ENCODE results near the gene DCHS2. TPM values are rescaled to one million over a fixed set of nuclear protein-coding genes. Genes with fewer than 3 reads are reported as not detected.
"Not testable (repeated sequence)": the region's sequence is repeated elsewhere in the genome, so short reads cannot be mapped to it uniquely, and the experiment has no call there.

Gene DCHS2
- total RNA-seq, 1 donor from 2014 or later: 18.3 TPM

DNA sequence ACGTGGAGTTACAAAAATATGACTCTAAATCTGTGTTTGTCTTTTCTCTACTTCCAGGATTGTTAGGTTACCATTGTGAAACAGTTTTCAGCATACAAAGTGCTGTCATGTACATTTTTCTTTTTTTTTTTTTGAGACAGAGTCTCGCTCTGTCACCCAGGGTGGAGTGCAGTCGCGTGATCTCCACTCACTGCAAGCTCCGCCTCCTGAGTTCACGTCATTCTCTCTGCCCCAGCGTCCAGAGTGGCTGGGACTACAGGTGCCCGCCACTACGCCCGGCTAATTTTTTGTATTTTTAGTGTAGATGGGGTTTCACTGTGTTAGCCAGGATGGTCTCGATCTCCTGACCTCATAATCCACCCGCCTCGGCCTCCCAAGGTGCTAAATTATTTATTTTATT, 274.2 kb downstream of the DCHS2 start:
- not testable (repeated sequence) for H3K27me3 ChIP-seq (ENCODE audit: control insufficient read depth in 3 of 3, insufficient read depth in 3 of 3, low read length in 3 of 3); H3K4me3 ChIP-seq (ENCODE audit: low read length in 3 of 3); H3K9ac ChIP-seq (ENCODE audit: low read depth in 1 of 3, low read length in 3 of 3); H3K36me3 ChIP-seq (ENCODE audit: control insufficient read depth in 3 of 3, insufficient read depth in 3 of 3, low read length in 3 of 3); H3K27ac ChIP-seq (ENCODE audit: low read depth, low read length); H3K4me1 ChIP-seq (ENCODE audit: control insufficient read depth in 3 of 3, insufficient read depth in 3 of 3, low read length in 3 of 3); H3K9me3 ChIP-seq (ENCODE audit: control insufficient read depth in 3 of 3, low read length in 3 of 3)

DNA sequence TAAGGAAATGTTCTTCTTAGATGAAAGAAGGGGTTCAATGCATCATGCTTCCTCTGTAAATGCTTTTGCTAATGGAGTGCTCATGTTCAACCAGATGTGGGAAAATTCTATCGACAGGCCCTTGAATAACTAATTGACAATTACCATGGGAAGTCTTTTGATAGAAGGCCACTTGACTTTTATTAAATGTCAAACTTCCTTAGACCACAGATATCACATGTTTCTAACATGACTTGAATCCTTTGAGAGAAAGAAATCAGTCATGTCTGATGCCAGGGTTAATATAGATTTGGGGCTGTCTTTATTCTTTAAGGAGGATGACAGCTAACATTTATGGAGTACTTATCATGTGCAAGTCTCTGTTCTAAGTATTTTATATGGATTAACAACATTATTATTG, 280.1 kb downstream of the DCHS2 start:
- Histone ChIP-seq H3K27me3 (ENCODE audit: control insufficient read depth in 3 of 3, insufficient read depth in 3 of 3, low read length in 3 of 3) (no peaks in the 10 kb centered on the region), H3K27ac (ENCODE audit: low read depth, low read length) (no peak overlapping the region), H3K4me1 (ENCODE audit: control insufficient read depth in 3 of 3, insufficient read depth in 3 of 3, low read length in 3 of 3) (no peaks in the 10 kb centered on the region), H3K4me3 (ENCODE audit: low read length in 3 of 3) (no peak overlapping the region), H3K9ac (ENCODE audit: low read depth in 1 of 3, low read length in 3 of 3) (no peak overlapping the region), H3K9me3 (ENCODE audit: control insufficient read depth in 3 of 3, low read length in 3 of 3) (no peaks in the 10 kb centered on the region), H3K36me3 (ENCODE audit: control insufficient read depth in 3 of 3, insufficient read depth in 3 of 3, low read length in 3 of 3) (no peaks in the 10 kb centered on the region)

DNA sequence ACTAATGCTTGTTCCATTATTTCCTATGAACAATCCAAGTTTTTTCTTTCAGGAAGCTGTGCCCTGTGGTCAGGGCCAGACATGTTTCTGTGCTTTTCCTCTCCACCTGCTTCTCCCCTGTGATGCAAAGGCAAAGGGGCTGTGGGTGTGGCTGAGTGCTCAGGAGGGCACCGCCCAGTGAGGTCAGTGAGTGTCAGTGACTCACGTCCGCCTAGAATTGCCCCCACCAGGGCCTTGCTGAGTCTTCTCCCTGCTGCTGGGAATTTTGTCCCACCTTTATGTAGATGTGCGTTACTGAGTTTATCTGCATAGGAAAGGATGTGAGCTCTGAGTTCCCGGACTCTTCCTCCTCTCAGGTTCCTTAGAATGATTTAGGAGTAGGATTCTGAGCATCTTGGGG, 283.2 kb downstream of the DCHS2 start:
- H3K9ac ChIP-seq (ENCODE audit: low read depth in 1 of 3, low read length in 3 of 3): no peak overlapping the region
- no peaks in the 10 kb centered on the region for H3K27me3 ChIP-seq (ENCODE audit: control insufficient read depth in 3 of 3, insufficient read depth in 3 of 3, low read length in 3 of 3)
- H3K36me3 ChIP-seq (ENCODE audit: control insufficient read depth in 3 of 3, insufficient read depth in 3 of 3, low read length in 3 of 3): no peaks in the 10 kb centered on the region
- no peaks in the 10 kb centered on the region for H3K9me3 ChIP-seq (ENCODE audit: control insufficient read depth in 3 of 3, low read length in 3 of 3)
- no peak overlapping the region for H3K27ac ChIP-seq (ENCODE audit: low read depth, low read length)
- no peaks in the 10 kb centered on the region for H3K4me1 ChIP-seq (ENCODE audit: control insufficient read depth in 3 of 3, insufficient read depth in 3 of 3, low read length in 3 of 3)
- no peak overlapping the region for H3K4me3 ChIP-seq (ENCODE audit: low read length in 3 of 3)

DNA sequence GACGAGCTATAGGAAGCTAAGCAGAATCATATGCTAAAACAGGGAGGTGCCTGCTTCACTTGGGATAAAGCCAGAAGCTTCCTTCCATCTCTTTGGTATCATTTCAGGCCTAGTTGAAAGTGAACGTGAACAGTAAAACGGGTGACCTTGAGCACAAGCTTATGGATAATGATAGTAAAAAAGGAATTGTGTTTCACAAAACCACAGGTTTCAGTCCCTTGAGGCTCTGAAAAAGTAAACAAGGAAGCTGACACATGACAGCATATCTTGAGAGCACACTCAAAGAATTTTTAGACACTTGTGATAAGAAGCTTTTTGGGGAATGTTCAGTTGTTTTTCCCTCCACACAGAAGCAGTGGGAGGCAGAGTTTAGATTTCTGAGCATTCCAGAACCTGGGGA, 286.1 kb downstream of the DCHS2 start:
- Histone ChIP-seq H3K27ac (ENCODE audit: low read depth, low read length) (no peak overlapping the region), H3K36me3 (ENCODE audit: control insufficient read depth in 3 of 3, insufficient read depth in 3 of 3, low read length in 3 of 3) (no peaks in the 10 kb centered on the region)

DNA sequence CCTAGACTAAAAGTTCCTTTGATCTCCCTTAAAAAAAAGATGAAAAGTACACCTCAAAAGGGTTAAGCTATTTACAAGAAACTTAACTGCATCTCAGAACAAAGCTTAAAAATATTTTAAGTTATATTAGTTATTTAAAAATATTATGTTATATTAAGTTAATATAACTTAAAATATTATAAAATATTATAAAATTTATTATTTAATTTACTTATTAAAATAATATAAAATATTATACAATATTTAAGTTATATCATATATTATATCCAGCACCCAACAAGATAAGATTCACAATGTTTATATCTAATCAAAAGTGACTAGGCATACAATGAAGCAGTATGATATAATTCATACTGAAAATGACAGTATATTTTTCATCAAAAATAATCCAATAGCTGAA, 296.9 kb downstream of the DCHS2 start:
- H3K4me3 ChIP-seq (ENCODE audit: low read length in 3 of 3): no peak overlapping the region
- H3K27me3 ChIP-seq (ENCODE audit: control insufficient read depth in 3 of 3, insufficient read depth in 3 of 3, low read length in 3 of 3): no peaks in the 10 kb centered on the region
- H3K27ac ChIP-seq (ENCODE audit: low read depth, low read length): no peak overlapping the region
- H3K4me1 ChIP-seq (ENCODE audit: control insufficient read depth in 3 of 3, insufficient read depth in 3 of 3, low read length in 3 of 3): no peaks in the 10 kb centered on the region
- H3K9ac ChIP-seq (ENCODE audit: low read depth in 1 of 3, low read length in 3 of 3): no peak overlapping the region
- H3K36me3 ChIP-seq (ENCODE audit: control insufficient read depth in 3 of 3, insufficient read depth in 3 of 3, low read length in 3 of 3): no peaks in the 10 kb centered on the region
- peaks cover 0 to 3% (median 0%) of the 10 kb centered on the region in 3 donors for H3K9me3 ChIP-seq (ENCODE audit: control insufficient read depth in 3 of 3, low read length in 3 of 3)

More for the DNA sequence above, 286.1 kb downstream of the DCHS2 start:
- H3K4me3 ChIP-seq (ENCODE audit: low read length in 3 of 3): no peak overlapping the region
- H3K27me3 ChIP-seq (ENCODE audit: control insufficient read depth in 3 of 3, insufficient read depth in 3 of 3, low read length in 3 of 3): no peaks in the 10 kb centered on the region
- no peaks in the 10 kb centered on the region for H3K4me1 ChIP-seq (ENCODE audit: control insufficient read depth in 3 of 3, insufficient read depth in 3 of 3, low read length in 3 of 3)
- H3K9me3 ChIP-seq (ENCODE audit: control insufficient read depth in 3 of 3, low read length in 3 of 3): no peaks in the 10 kb centered on the region
- H3K9ac ChIP-seq (ENCODE audit: low read depth in 1 of 3, low read length in 3 of 3): no peak overlapping the region

DNA sequence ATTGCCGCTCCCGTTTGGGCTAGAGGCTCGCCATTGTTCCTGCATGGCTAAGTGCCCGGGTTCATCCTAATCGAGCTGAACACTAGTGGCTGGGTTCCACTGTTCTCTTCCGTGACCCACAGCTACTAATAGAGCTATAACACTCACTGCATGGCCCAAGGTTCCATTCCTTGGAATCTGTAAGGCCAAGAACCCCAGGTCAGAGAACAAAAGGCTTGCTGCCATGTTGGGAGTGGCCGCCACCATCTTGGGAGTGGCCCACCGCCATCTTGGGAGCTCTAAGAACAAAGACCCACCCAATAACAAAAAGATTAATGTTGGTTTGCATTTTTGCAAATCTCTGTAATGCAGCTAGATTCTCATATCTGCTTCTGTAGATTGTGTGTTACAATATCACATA, 299.0 kb downstream of the DCHS2 start:
- H3K27ac ChIP-seq (ENCODE audit: low read depth, low read length): no peak overlapping the region
- peaks cover 0 to 3% (median 0%) of the 10 kb centered on the region in 3 donors for H3K9me3 ChIP-seq (ENCODE audit: control insufficient read depth in 3 of 3, low read length in 3 of 3)
- no peak overlapping the region for H3K4me3 ChIP-seq (ENCODE audit: low read length in 3 of 3)
- H3K4me1 ChIP-seq (ENCODE audit: control insufficient read depth in 3 of 3, insufficient read depth in 3 of 3, low read length in 3 of 3): no peaks in the 10 kb centered on the region
- no peaks in the 10 kb centered on the region for H3K36me3 ChIP-seq (ENCODE audit: control insufficient read depth in 3 of 3, insufficient read depth in 3 of 3, low read length in 3 of 3)
- H3K9ac ChIP-seq (ENCODE audit: low read depth in 1 of 3, low read length in 3 of 3): no peak overlapping the region
- H3K27me3 ChIP-seq (ENCODE audit: control insufficient read depth in 3 of 3, insufficient read depth in 3 of 3, low read length in 3 of 3): no peaks in the 10 kb centered on the region

DNA sequence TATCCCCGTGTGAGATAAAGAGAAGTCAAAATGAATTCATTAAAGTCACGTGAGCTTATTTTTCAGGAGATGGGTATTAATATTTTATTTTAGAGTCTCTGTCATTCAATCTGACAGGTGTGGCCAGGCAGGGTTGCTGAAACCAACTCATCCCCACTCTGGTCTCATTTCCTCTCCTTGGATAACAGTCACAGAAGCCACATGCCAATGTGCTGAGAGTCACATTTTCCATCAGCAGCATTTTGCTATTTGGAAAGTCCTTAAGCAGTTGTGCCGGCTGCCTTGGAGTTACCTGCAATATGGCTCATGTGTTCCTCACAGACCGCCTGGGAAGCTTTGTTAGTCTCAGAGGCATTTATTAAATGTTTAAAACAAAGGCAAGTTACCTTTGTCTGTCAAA, 302.3 kb downstream of the DCHS2 start:
- Histone ChIP-seq H3K4me3 (ENCODE audit: low read length in 3 of 3) (no peak overlapping the region), H3K27ac (ENCODE audit: low read depth, low read length) (no peak overlapping the region), H3K4me1 (ENCODE audit: control insufficient read depth in 3 of 3, insufficient read depth in 3 of 3, low read length in 3 of 3) (no peaks in the 10 kb centered on the region), H3K9ac (ENCODE audit: low read depth in 1 of 3, low read length in 3 of 3) (no peak overlapping the region), H3K36me3 (ENCODE audit: control insufficient read depth in 3 of 3, insufficient read depth in 3 of 3, low read length in 3 of 3) (no peaks in the 10 kb centered on the region), H3K27me3 (ENCODE audit: control insufficient read depth in 3 of 3, insufficient read depth in 3 of 3, low read length in 3 of 3) (no peaks in the 10 kb centered on the region), H3K9me3 (ENCODE audit: control insufficient read depth in 3 of 3, low read length in 3 of 3) (no peaks in the 10 kb centered on the region)

DNA sequence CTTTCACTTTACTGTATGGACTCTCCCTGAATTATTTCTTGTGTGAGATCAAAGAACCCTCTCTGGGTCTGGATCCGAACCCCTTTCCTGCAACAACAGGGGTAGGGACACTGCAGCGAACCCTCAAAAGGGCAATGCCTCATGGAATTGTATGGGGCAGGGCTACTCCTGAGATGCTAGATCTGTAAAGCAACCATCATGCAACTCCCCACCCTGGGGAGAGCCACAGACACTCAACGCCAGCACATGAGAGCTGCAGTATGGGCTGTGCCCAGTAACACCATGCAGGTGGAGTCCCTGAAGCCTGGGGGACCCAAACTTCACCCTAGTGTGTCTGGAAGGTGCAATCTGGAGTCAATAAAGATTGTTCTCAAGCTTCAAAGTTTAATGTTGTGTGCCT, 304.7 kb downstream of the DCHS2 start:
- H3K27ac ChIP-seq (ENCODE audit: low read depth, low read length): no peak overlapping the region
- H3K27me3 ChIP-seq (ENCODE audit: control insufficient read depth in 3 of 3, insufficient read depth in 3 of 3, low read length in 3 of 3): no peaks in the 10 kb centered on the region
- no peaks in the 10 kb centered on the region for H3K9me3 ChIP-seq (ENCODE audit: control insufficient read depth in 3 of 3, low read length in 3 of 3)
- H3K36me3 ChIP-seq (ENCODE audit: control insufficient read depth in 3 of 3, insufficient read depth in 3 of 3, low read length in 3 of 3): no peaks in the 10 kb centered on the region
- H3K4me3 ChIP-seq (ENCODE audit: low read length in 3 of 3): no peak overlapping the region
- no peak overlapping the region for H3K9ac ChIP-seq (ENCODE audit: low read depth in 1 of 3, low read length in 3 of 3)
- no peaks in the 10 kb centered on the region for H3K4me1 ChIP-seq (ENCODE audit: control insufficient read depth in 3 of 3, insufficient read depth in 3 of 3, low read length in 3 of 3)

DNA sequence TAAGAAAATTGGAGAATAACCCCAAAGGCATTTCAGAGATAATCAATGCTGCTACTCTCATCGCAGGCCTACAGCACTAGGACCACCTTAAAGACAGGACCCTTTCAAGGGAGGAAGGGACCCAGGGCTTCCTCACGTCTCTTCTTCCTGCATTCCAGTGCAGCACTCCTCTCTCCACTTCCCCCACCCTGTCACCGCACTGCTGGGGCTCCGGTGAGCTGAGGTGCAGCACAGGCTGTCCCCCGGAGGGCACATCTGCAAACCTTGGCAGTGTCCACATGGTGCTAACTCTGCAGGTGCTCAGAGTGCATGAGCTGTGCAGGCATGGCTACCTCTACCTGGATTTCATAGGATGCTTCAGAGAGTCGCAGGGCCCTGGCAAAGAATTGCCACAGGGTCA, 305.6 kb downstream of the DCHS2 start:
- Histone ChIP-seq H3K27me3 (ENCODE audit: control insufficient read depth in 3 of 3, insufficient read depth in 3 of 3, low read length in 3 of 3) (no peaks in the 10 kb centered on the region), H3K4me1 (ENCODE audit: control insufficient read depth in 3 of 3, insufficient read depth in 3 of 3, low read length in 3 of 3) (no peaks in the 10 kb centered on the region), H3K4me3 (ENCODE audit: low read length in 3 of 3) (no peak overlapping the region), H3K9me3 (ENCODE audit: control insufficient read depth in 3 of 3, low read length in 3 of 3) (no peaks in the 10 kb centered on the region), H3K36me3 (ENCODE audit: control insufficient read depth in 3 of 3, insufficient read depth in 3 of 3, low read length in 3 of 3) (no peaks in the 10 kb centered on the region), H3K9ac (ENCODE audit: low read depth in 1 of 3, low read length in 3 of 3) (no peak overlapping the region), H3K27ac (ENCODE audit: low read depth, low read length) (no peak overlapping the region)

DNA sequence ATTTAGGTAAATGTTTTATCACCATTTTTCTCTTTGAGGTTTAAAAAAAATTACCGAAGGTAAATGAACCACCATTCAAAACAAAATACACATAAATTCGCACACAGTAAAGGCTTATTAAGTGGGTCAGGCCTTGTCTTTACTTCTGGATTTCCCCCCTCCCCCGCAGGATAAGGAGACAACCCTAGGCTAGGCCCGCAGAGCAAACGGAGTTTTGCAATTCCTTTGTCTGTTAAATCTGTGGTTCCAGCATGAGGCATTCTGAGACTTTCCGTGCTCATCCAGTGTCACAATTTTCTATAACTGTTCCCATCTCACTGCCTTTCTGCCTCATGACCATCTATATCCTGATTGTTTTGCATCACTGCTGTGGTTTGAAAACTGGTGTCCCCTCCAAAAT, 307.4 kb downstream of the DCHS2 start:
- H3K27ac ChIP-seq (ENCODE audit: low read depth, low read length): no peak overlapping the region
- no peak overlapping the region for H3K4me3 ChIP-seq (ENCODE audit: low read length in 3 of 3)
- no peaks in the 10 kb centered on the region for H3K36me3 ChIP-seq (ENCODE audit: control insufficient read depth in 3 of 3, insufficient read depth in 3 of 3, low read length in 3 of 3)
- no peaks in the 10 kb centered on the region for H3K4me1 ChIP-seq (ENCODE audit: control insufficient read depth in 3 of 3, insufficient read depth in 3 of 3, low read length in 3 of 3)
- H3K27me3 ChIP-seq (ENCODE audit: control insufficient read depth in 3 of 3, insufficient read depth in 3 of 3, low read length in 3 of 3): no peaks in the 10 kb centered on the region
- H3K9ac ChIP-seq (ENCODE audit: low read depth in 1 of 3, low read length in 3 of 3): no peak overlapping the region
- H3K9me3 ChIP-seq (ENCODE audit: control insufficient read depth in 3 of 3, low read length in 3 of 3): no peaks in the 10 kb centered on the region

DNA sequence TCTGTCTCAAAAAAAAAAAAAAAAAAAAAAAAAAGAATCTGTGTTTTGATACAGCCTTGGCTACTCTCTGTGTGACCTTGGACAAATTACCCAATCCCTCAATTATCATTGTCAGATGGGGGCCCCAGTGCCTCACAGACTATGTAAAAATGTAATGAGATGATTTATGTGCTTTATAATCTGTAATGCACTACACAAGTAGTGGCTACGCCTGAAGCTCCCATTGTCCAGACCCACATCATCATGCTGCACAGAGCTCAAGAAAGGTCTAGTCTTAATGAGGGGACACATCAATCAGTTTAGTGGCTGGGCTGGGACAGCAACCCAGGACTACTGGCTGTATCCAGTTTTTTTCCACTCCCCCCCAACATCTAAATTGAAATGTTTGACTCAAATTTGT, 308.3 kb downstream of the DCHS2 start:
- Histone ChIP-seq H3K4me1 (ENCODE audit: control insufficient read depth in 3 of 3, insufficient read depth in 3 of 3, low read length in 3 of 3) (no peaks in the 10 kb centered on the region), H3K9me3 (ENCODE audit: control insufficient read depth in 3 of 3, low read length in 3 of 3) (no peaks in the 10 kb centered on the region), H3K4me3 (ENCODE audit: low read length in 3 of 3) (no peak overlapping the region), H3K36me3 (ENCODE audit: control insufficient read depth in 3 of 3, insufficient read depth in 3 of 3, low read length in 3 of 3) (no peaks in the 10 kb centered on the region), H3K27ac (ENCODE audit: low read depth, low read length) (no peak overlapping the region), H3K27me3 (ENCODE audit: control insufficient read depth in 3 of 3, insufficient read depth in 3 of 3, low read length in 3 of 3) (no peaks in the 10 kb centered on the region), H3K9ac (ENCODE audit: low read depth in 1 of 3, low read length in 3 of 3) (no peak overlapping the region)

Measured in skeletal muscle tissue (tissue), 4 donors.